WTC11 (cell line): ENCODE measurements around the gene SIRT2.
"Not testable (repeated sequence)": the region's sequence is repeated elsewhere in the genome, so short reads cannot be mapped to it uniquely, and the experiment has no call there.

Experiments
- ZNF138 ChIP-seq: sonication (generic); formaldehyde crosslinking; conservative IDR thresholded peaks from 2 replicates; pipeline ENCODE4 v1.8.1; 2022; ENCODE audit warnings: mild to moderate bottlenecking, moderate library complexity, missing genetic modification reagents
- TF ChIP-seq, protein P1 (sequence below): sonication (generic); formaldehyde crosslinking; IDR thresholded peaks from 2 replicates; pipeline ENCODE4 v1.8.0; 2022; ENCODE audit warnings: mild to moderate bottlenecking, missing genetic modification reagents
- TF ChIP-seq, protein P2 (sequence below): fragments of 200-600 bp; IDR thresholded peaks from 2 replicates; pipeline ENCODE4 v1.8.0; 2022; ENCODE audit warnings: antibody characterized with exemption

DNA sequence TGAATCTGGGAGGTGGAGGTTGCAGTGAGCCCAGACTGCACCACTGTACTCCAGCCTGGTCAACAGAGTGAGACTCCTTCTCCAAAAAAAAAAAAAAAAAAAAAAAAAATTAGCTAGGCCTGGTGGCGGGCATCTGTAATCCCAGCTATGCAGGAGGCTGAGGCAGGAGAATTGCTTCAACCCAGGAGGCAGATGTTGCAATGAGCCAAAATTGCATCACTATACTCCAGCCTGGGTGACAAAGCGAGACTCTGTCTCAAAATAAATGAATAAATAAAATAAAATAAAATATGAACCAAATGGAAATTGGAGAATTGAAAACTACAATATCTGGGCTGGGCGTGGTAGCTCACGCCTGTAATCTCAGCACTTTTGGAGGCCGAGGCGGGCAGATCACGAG lies 70.2 kb downstream of the SIRT2 start:
- TF ChIP-seq, protein P1, sequence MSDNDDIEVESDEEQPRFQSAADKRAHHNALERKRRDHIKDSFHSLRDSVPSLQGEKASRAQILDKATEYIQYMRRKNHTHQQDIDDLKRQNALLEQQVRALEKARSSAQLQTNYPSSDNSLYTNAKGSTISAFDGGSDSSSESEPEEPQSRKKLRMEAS (CRISPR knock-in tag), result not testable (repeated sequence)
- TF ChIP-seq ZNF138, result not testable (repeated sequence)
- TF ChIP-seq, protein P2, sequence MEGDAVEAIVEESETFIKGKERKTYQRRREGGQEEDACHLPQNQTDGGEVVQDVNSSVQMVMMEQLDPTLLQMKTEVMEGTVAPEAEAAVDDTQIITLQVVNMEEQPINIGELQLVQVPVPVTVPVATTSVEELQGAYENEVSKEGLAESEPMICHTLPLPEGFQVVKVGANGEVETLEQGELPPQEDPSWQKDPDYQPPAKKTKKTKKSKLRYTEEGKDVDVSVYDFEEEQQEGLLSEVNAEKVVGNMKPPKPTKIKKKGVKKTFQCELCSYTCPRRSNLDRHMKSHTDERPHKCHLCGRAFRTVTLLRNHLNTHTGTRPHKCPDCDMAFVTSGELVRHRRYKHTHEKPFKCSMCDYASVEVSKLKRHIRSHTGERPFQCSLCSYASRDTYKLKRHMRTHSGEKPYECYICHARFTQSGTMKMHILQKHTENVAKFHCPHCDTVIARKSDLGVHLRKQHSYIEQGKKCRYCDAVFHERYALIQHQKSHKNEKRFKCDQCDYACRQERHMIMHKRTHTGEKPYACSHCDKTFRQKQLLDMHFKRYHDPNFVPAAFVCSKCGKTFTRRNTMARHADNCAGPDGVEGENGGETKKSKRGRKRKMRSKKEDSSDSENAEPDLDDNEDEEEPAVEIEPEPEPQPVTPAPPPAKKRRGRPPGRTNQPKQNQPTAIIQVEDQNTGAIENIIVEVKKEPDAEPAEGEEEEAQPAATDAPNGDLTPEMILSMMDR, result not testable (repeated sequence)
